B cell (primary cell): ENCODE results near the gene GRM2.
A peak's percentile ranks its signal among the peaks of the same experiment; 100 is the strongest.

ENCODE experiments used
- CTCF ChIP-seq: fragments of 200-600 bp; IDR thresholded peaks from one replicate; pipeline ENCODE4 v1.8.0; 2022; ENCODE audit warnings: antibody characterized with exemption, mild to moderate bottlenecking
- EZH2 ChIP-seq: IDR thresholded peaks from 2 replicates; pipeline ENCODE4 v1.6.1; 2012; ENCODE audit warnings: borderline replicate concordance, low read depth, mild to moderate bottlenecking, moderate library complexity, low read length; ENCODE audit not compliant: insufficient read depth, poor library complexity, severe bottlenecking

GRCh38 chr3:51669241-51670052, 37.4 kb upstream of the GRM2 start:
- TF ChIP-seq CTCF (peak; percentile 94), EZH2 (no peak)
